K562 (cell line): ENCODE measurements around the gene GART. TPM values are rescaled to one million over a fixed set of nuclear protein-coding genes. Genes with fewer than 3 reads are reported as not detected.
A peak's percentile ranks its signal among the peaks of the same experiment; 100 is the strongest.

ENCODE experiments used
- ADNP ChIP-seq: fragments of 200-800 bp; sonication (Bioruptor generic); IDR thresholded peaks from 2 replicates; pipeline ENCODE4 v1.6.1; 2016; ENCODE audit warnings: missing genetic modification characterization, missing compliant biosample characterization
- ARNT ChIP-seq, 2 experiments: fragments of 450-650 bp; IDR thresholded peaks; 2 replicates each; pipeline ENCODE4 v1.6.1; 2016; ENCODE audit warnings: mild to moderate bottlenecking in 1 of 2
- ATF4 ChIP-seq: fragments of 450-650 bp; formaldehyde crosslinking; IDR thresholded peaks from 2 replicates; pipeline ENCODE4 v1.4.0; 2022; ENCODE audit warnings: mild to moderate bottlenecking, moderate library complexity
- CC2D1A ChIP-seq: fragments of 450-650 bp; IDR thresholded peaks from 2 replicates; pipeline ENCODE4 v1.6.1; 2017; ENCODE audit warnings: mild to moderate bottlenecking
- DDX20 ChIP-seq: fragments of 450-650 bp; IDR thresholded peaks from 2 replicates; pipeline ENCODE4 v1.6.1; 2016; ENCODE audit warnings: missing genetic modification characterization, low read depth, mild to moderate bottlenecking, missing compliant biosample characterization, moderate library complexity
- GATAD2A ChIP-seq: fragments of 450-650 bp; IDR thresholded peaks from 2 replicates; pipeline ENCODE4 v1.6.1; 2017
- GTF2B ChIP-seq: IDR thresholded peaks from 2 replicates; pipeline ENCODE4 v1.6.1; 2011; ENCODE audit not compliant: insufficient read length; ENCODE audit errors: extremely low read depth
- KAT2B ChIP-seq: IDR thresholded peaks from one replicate; pipeline ENCODE4 v1.6.1; 2012; ENCODE audit warnings: low read depth, mild to moderate bottlenecking, control low read depth, inconsistent platforms, low read length, moderate library complexity
- KDM4B ChIP-seq, 2 experiments: fragments of 450-650 bp in 1 of 2; sonication (generic) in 1 of 2; IDR thresholded peaks; 2 replicates each; pipeline ENCODE4 v1.6.1; 2016 to 2017; ENCODE audit warnings: borderline replicate concordance in 2 of 2, antibody characterized with exemption in 1 of 2, low read depth in 1 of 2, mild to moderate bottlenecking in 1 of 2
- KHSRP ChIP-seq: fragments of 450-650 bp; IDR thresholded peaks from 2 replicates; pipeline ENCODE4 v1.6.1; 2017
- MBD1 ChIP-seq: fragments of 250-450 bp; sonication (Bioruptor Pico); IDR thresholded peaks from 2 replicates; pipeline ENCODE4 v1.8.0; 2022; ENCODE audit warnings: inconsistent platforms
- MTA2 ChIP-seq: fragments of 450-650 bp; IDR thresholded peaks from 2 replicates; pipeline ENCODE4 v1.6.1; 2016; ENCODE audit warnings: low read depth
- NCOA6 ChIP-seq: fragments of 450-650 bp; IDR thresholded peaks from 2 replicates; pipeline ENCODE4 v1.6.1; 2017; ENCODE audit warnings: mild to moderate bottlenecking
- NFRKB ChIP-seq: fragments of 450-650 bp; IDR thresholded peaks from 2 replicates; pipeline ENCODE4 v1.6.1; 2016; ENCODE audit warnings: low read depth
- NR1H2 ChIP-seq: sonication (generic); formaldehyde crosslinking; IDR thresholded peaks from 2 replicates; pipeline ENCODE4 v1.4.0; 2020; ENCODE audit warnings: mild to moderate bottlenecking, missing genetic modification reagents
- NR3C1 ChIP-seq: sonication (generic); formaldehyde crosslinking; IDR thresholded peaks from 2 replicates; pipeline ENCODE4 v1.8.1; 2022; ENCODE audit warnings: missing genetic modification reagents
- PHF21A ChIP-seq: fragments of 450-650 bp; IDR thresholded peaks from 2 replicates; pipeline ENCODE4 v1.6.1; 2017; ENCODE audit warnings: low read depth, borderline replicate concordance
- PREB ChIP-seq: sonication (generic); formaldehyde crosslinking; IDR thresholded peaks from 2 replicates; pipeline ENCODE4 v1.8.1; 2023; ENCODE audit warnings: mild to moderate bottlenecking, missing genetic modification reagents
- PURB ChIP-seq: sonication (generic); formaldehyde crosslinking; IDR thresholded peaks from 2 replicates; pipeline ENCODE4 v1.9.0; 2021; ENCODE audit warnings: low read depth, mild to moderate bottlenecking, missing genetic modification reagents
- RBM34 ChIP-seq: fragments of 200-400 bp; formaldehyde crosslinking; IDR thresholded peaks from 2 replicates; pipeline ENCODE4 v1.6.1; 2018; ENCODE audit warnings: low read length, borderline replicate concordance; ENCODE audit not compliant: insufficient read depth
- SREBF1 ChIP-seq: fragments of 150-350 bp; IDR thresholded peaks from 2 replicates; pipeline ENCODE4 v1.6.1; 2014; ENCODE audit warnings: antibody characterized with exemption, low read depth, low read length, borderline replicate concordance
- TBL1XR1 ChIP-seq, 2 experiments: IDR thresholded peaks; 2 replicates each; pipeline ENCODE4 v1.6.1; 2012; ENCODE audit warnings: improper control_type of control experiment in 2 of 2, low read length in 2 of 2, mild to moderate bottlenecking in 1 of 2
- TEAD1 ChIP-seq, 2 experiments: fragments of 450-650 bp in 1 of 2; sonication (generic) in 1 of 2; formaldehyde crosslinking; IDR thresholded peaks; 2 replicates each; pipeline versions ENCODE4 v1.4.0 to v1.8.0; 2020 to 2022; ENCODE audit warnings: mild to moderate bottlenecking in 2 of 2, missing genetic modification reagents in 1 of 2
- TRIM24 ChIP-seq, 2 experiments: fragments of 450-650 bp; IDR thresholded peaks; 2 replicates each; pipeline ENCODE4 v1.6.1; 2016
- ZBTB7A ChIP-seq: IDR thresholded peaks from 2 replicates; pipeline ENCODE4 v1.6.1; 2011; ENCODE audit warnings: low read depth, mild to moderate bottlenecking, low read length, moderate library complexity, borderline replicate concordance; ENCODE audit not compliant: control insufficient read depth
- ZKSCAN3 ChIP-seq: fragments of 250-450 bp; sonication (Bioruptor Pico); IDR thresholded peaks from 2 replicates; pipeline ENCODE4 v1.4.0; 2020
- ZNF184 ChIP-seq: sonication (generic); formaldehyde crosslinking; IDR thresholded peaks from 2 replicates; pipeline ENCODE4 v1.5.0; 2020; ENCODE audit warnings: missing genetic modification reagents
- ZNF79 ChIP-seq: fragments of 250-450 bp; sonication (Bioruptor Pico); IDR thresholded peaks from 2 replicates; pipeline ENCODE4 v1.4.0; 2020; ENCODE audit warnings: low read depth, mild to moderate bottlenecking, moderate library complexity
- polyA plus RNA-seq, 8 experiments: library from polyadenylated mRNA; depleted of rRNA in 4 of 8; stranded (reverse) in 5 of 8; unstranded in 3 of 8; fragments of >200 nt; fragmentation: Nextera tagmentation in 2 of 8; fragmentation: Illumina TruSeq in 1 of 8; extraction: Ambion mirVana in 2 of 8; extraction: Trizol in 1 of 8; gene quantifications; 2 replicates each; pipeline versions ENCODE4 v1.2.1 to v1.2.3, GENCODE V29; 2011 to 2014; ENCODE audit warnings: inconsistent platforms in 1 of 8, missing spikeins in 1 of 8
- total RNA-seq, 7 experiments: library from RNA; depleted of rRNA in 6 of 7; stranded (reverse); fragments of >200 nt in 6 of 7; fragmentation: Illumina TruSeq in 2 of 7; extraction: Trizol in 2 of 7; gene quantifications; 2 replicates each; pipeline versions ENCODE4 v1.2.1 to v1.2.3, GENCODE V29; 2011 to 2021; ENCODE audit warnings: low replicate concordance in 1 of 7

Gene GART
- total and polyA plus RNA-seq, 9 of the 15 experiments (the other 6 are each of a cell fraction or from before 2014, with no cell fraction given): 141 to 429 (median 349) TPM

- TF ChIP-seq ATF4 (CRISPR knock-in tag): no peak
- TF ChIP-seq ADNP (tag): no peak
- no peak for TF ChIP-seq NCOA6
- no peak for TF ChIP-seq NFRKB
- peak in 1 of 2 experiments; percentile 86; a peak in 1 of 4 replicates for TF ChIP-seq TEAD1 (CRISPR knock-in tag; IDR thresholded peaks at IDR 0.05)
- no peak for TF ChIP-seq KAT2B
- no peak; a peak in 1 of 4 replicates for TF ChIP-seq TBL1XR1 (IDR thresholded peaks at IDR 0.05; ENCODE audit: low read length in 2 of 2)
- TF ChIP-seq GATAD2A: no peak
- no peak for TF ChIP-seq PHF21A
- TF ChIP-seq KDM4B (IDR thresholded peaks at IDR 0.05; ENCODE audit: borderline replicate concordance in 2 of 2, low read depth in 1 of 2): no peak
- TF ChIP-seq RBM34: no peak
- no peak for TF ChIP-seq DDX20
- TF ChIP-seq MBD1 (CRISPR knock-in tag): no peak
- no peak for TF ChIP-seq ZNF79 (CRISPR knock-in tag)
- peak; percentile 95 for TF ChIP-seq ZBTB7A
- no peak for TF ChIP-seq PREB (CRISPR knock-in tag)
- 0 out of 2 replicates have a peak, but pooled peaks have one; percentile 11 for TF ChIP-seq CC2D1A
- no peak for TF ChIP-seq KHSRP
- no peak for TF ChIP-seq NR3C1
- no peak for TF ChIP-seq GTF2B
- TF ChIP-seq TRIM24 (IDR thresholded peaks at IDR 0.05): no peak
- TF ChIP-seq ZNF184 (CRISPR knock-in tag): no peak
- no peak for TF ChIP-seq NR1H2 (CRISPR knock-in tag)
- no peak for TF ChIP-seq MTA2
- peak; percentile 66; the same call in 1 of the 2 replicates for TF ChIP-seq SREBF1
- peak; percentile 41 to 63; a peak in 2 of 4 replicates for TF ChIP-seq ARNT (IDR thresholded peaks at IDR 0.05)
- no peak for TF ChIP-seq PURB (CRISPR knock-in tag)
- TF ChIP-seq ZKSCAN3 (CRISPR knock-in tag): no peak
These were observed 50.4 kb downstream of the GART start, which contains the start of gene DNAJC28 (continued) for GRCh38 chr21:33491373-33492102.
